ENCODE measurements around the gene RNF169. TPM values are rescaled to one million over a fixed set of nuclear protein-coding genes. Genes with fewer than 3 reads are reported as not detected.
A peak's percentile ranks its signal among the peaks of the same experiment; 100 is the strongest.

Gene RNF169
- total RNA-seq, 6 experiments from 2014 or later, result 4.7 to 7.7 (median 6.8) TPM

- TF ChIP-seq POLR2A (IDR thresholded peaks at IDR 0.05) (no peak), CTCF (IDR thresholded peaks at IDR 0.05) (no peak)
Observed at GRCh38 chr11:74838188-74838587, 89.5 kb downstream of the RNF169 start.

GRCh38 chr11:74839446-74839845 lies 90.8 kb downstream of the RNF169 start:
- TF ChIP-seq CTCF (IDR thresholded peaks at IDR 0.05) (no peak), POLR2A (IDR thresholded peaks at IDR 0.05) (no peak)
- no peak overlapping the region for H3K27ac ChIP-seq
- H3K4me3 ChIP-seq, result no peak overlapping the region
- WGBS (ENCODE audit: insufficient coverage, low coverage, low lambda C conversion rate, missing lambda C conversion rate), result 92% methylated on average over 1 of the region's 1 CpG
- H3K36me3 ChIP-seq, result peaks cover 0 to 28% (median 17%) of the 10 kb centered on the region in 4 donors
- intact Hi-C loops (cut with DNase I), result no loop called here
- DNase-seq, result no peak
- no peaks in the 10 kb centered on the region for H3K9me3 ChIP-seq
- ATAC-seq, result peak in 1 of 4 donors; percentile 24
- H3K27me3 ChIP-seq, result no peaks in the 10 kb centered on the region
- H3K4me1 ChIP-seq, result peaks cover 0 to 10% (median 2%) of the 10 kb centered on the region in 4 donors

More at GRCh38 chr11:74838188-74838587, 89.5 kb downstream of the RNF169 start:
- intact Hi-C loops (cut with DNase I), result no loop called here
- WGBS (ENCODE audit: insufficient coverage, low coverage, low lambda C conversion rate, missing lambda C conversion rate), result 100% methylated on average over 1 of the region's 1 CpG
- ATAC-seq (no peak), DNase-seq (no peak)
- H3K36me3 ChIP-seq, result peaks cover 0 to 28% (median 18%) of the 10 kb centered on the region in 4 donors
- H3K4me3 ChIP-seq, result no peak overlapping the region
- H3K27me3 ChIP-seq, result no peaks in the 10 kb centered on the region
- H3K9me3 ChIP-seq, result no peaks in the 10 kb centered on the region
- H3K4me1 ChIP-seq, result peaks cover 0 to 10% (median 2%) of the 10 kb centered on the region in 4 donors
- H3K27ac ChIP-seq, result no peak overlapping the region

GRCh38 chr11:74839971-74840370 lies 91.3 kb downstream of the RNF169 start:
- ATAC-seq (no peak), DNase-seq (no peak)
- Histone ChIP-seq H3K36me3 (peaks cover 0 to 23% (median 15%) of the 10 kb centered on the region in 4 donors), H3K27me3 (no peaks in the 10 kb centered on the region), H3K4me3 (no peak overlapping the region), H3K4me1 (peaks cover 0 to 10% (median 2%) of the 10 kb centered on the region in 4 donors), H3K9me3 (no peaks in the 10 kb centered on the region), H3K27ac (no peak overlapping the region)
- TF ChIP-seq POLR2A (IDR thresholded peaks at IDR 0.05) (no peak), CTCF (IDR thresholded peaks at IDR 0.05) (no peak)
- 39% methylated on average over 2 of the region's 2 CpGs for WGBS (ENCODE audit: insufficient coverage, low coverage, low lambda C conversion rate, missing lambda C conversion rate)
- intact Hi-C loops (cut with DNase I), result no loop called here

- Histone ChIP-seq H3K27ac (no peak overlapping the region), H3K36me3 (peaks cover 0 to 18% (median 10%) of the 10 kb centered on the region in 4 donors), H3K4me3 (no peak overlapping the region), H3K27me3 (no peaks in the 10 kb centered on the region), H3K4me1 (peaks cover 0 to 10% (median 2%) of the 10 kb centered on the region in 4 donors), H3K9me3 (no peaks in the 10 kb centered on the region)
- ATAC-seq, result no peak
- DNase-seq, result no peak
- TF ChIP-seq POLR2A (IDR thresholded peaks at IDR 0.05), result no peak
- no peak for TF ChIP-seq CTCF (IDR thresholded peaks at IDR 0.05)
- intact Hi-C loops (cut with DNase I), result no loop called here
- 41% methylated on average over 2 of the region's 2 CpGs for WGBS (ENCODE audit: insufficient coverage, low coverage, low lambda C conversion rate, missing lambda C conversion rate)
Observed at GRCh38 chr11:74840486-74840885, 91.8 kb downstream of the RNF169 start.
